MM.1S (cell line): ENCODE measurements around the gene WNT2.

Experiments
- CTCF ChIP-seq: fragments of 300-600 bp; sonication (generic); IDR thresholded peaks from 2 replicates; pipeline ENCODE4 v1.5.1; 2016; ENCODE audit warnings: antibody characterized with exemption, low read length, mixed read lengths
- EZH2 ChIP-seq: fragments of 300-600 bp; sonication (generic); optimal IDR thresholded peaks from 2 replicates; pipeline ENCODE3; 2017; ENCODE audit warnings: low read depth, mild to moderate bottlenecking, antibody characterized with exemption, low read length, mixed read lengths
- EZH2phosphoT487 ChIP-seq: fragments of 300-600 bp; sonication (generic); IDR thresholded peaks from 2 replicates; pipeline ENCODE4 v1.6.1; 2018; ENCODE audit warnings: antibody characterized with exemption, low read length

GRCh38 chr7:117271566-117271965, 51.3 kb downstream of the WNT2 start:
- TF ChIP-seq CTCF (no peak), EZH2phosphoT487 (no peak), EZH2 (no peak)
